Fibroblast of villous mesenchyme (primary cell): ENCODE measurements around the gene CDH11. TPM values are rescaled to one million over a fixed set of nuclear protein-coding genes. Genes with fewer than 3 reads are reported as not detected.

Source experiments
- DNase-seq: peaks from one replicate; pipeline ENCODE4 v3.0.0-alpha.2; 2010; ENCODE audit warnings: low read depth
- H3K4me3 ChIP-seq: 2 replicates; pipeline ENCODE4 v1.5.1; 2011; ENCODE audit warnings: low read depth, mild to moderate bottlenecking, low read length
- CTCF ChIP-seq: IDR thresholded peaks from 2 replicates; pipeline ENCODE4 v1.5.1; 2012; ENCODE audit warnings: low read depth, mild to moderate bottlenecking, low read length; ENCODE audit not compliant: insufficient read depth
- total RNA-seq: library from RNA; depleted of rRNA; stranded (reverse); fragments of >200 nt; gene quantifications from 2 replicates; pipeline ENCODE4 v1.2.3, GENCODE V29; 2012

The CDH11 gene
- total RNA-seq, 1 donor: 290 TPM

GRCh38 chr16:65061263-65061662, 60.6 kb downstream of the CDH11 start:
- TF ChIP-seq CTCF: no peak
- no peak overlapping the region for H3K4me3 ChIP-seq
- DNase-seq: no peak

GRCh38 chr16:65059406-65059980, 62.4 kb downstream of the CDH11 start:
- TF ChIP-seq CTCF: no peak
- H3K4me3 ChIP-seq: no peak overlapping the region
- DNase-seq: no peak

- DNase-seq: no peak
- TF ChIP-seq CTCF: no peak
- H3K4me3 ChIP-seq: no peak overlapping the region
These were observed 64.7 kb downstream of the CDH11 start for GRCh38 chr16:65057184-65057583.

GRCh38 chr16:65054457-65054856, 67.4 kb downstream of the CDH11 start:
- no peak for DNase-seq
- TF ChIP-seq CTCF: no peak
- no peak overlapping the region for H3K4me3 ChIP-seq

GRCh38 chr16:65049679-65050078, 72.2 kb downstream of the CDH11 start:
- DNase-seq: no peak
- TF ChIP-seq CTCF: no peak

GRCh38 chr16:65045961-65046360, 75.9 kb downstream of the CDH11 start:
- no peak for TF ChIP-seq CTCF
- DNase-seq: no peak
- H3K4me3 ChIP-seq: no peak overlapping the region

More at GRCh38 chr16:65049679-65050078, 72.2 kb downstream of the CDH11 start:
- no peak overlapping the region for H3K4me3 ChIP-seq

GRCh38 chr16:65044873-65045272, 77.0 kb downstream of the CDH11 start:
- no peak for TF ChIP-seq CTCF
- peak; percentile 48 for DNase-seq
- H3K4me3 ChIP-seq: no peak overlapping the region
